A673 (cell line): ENCODE data around the gene TFCP2. TPM values are rescaled to one million over a fixed set of nuclear protein-coding genes. Genes with fewer than 3 reads are reported as not detected.
A peak's percentile ranks its signal among the peaks of the same experiment; 100 is the strongest.

Experiments
- BruUV-seq: library from RNA; stranded (reverse); fragments of 400-500 nt; replicated peaks from 2 replicates; lab custom pipeline; 2021; lab: Mats Ljungman, UMichigan
- CTCF ChIA-PET: fragments of 300-600 bp; sonication (Branson Sonifier 250); formaldehyde crosslinking; loops from one replicate; lab custom pipeline; 2022; ENCODE audit warnings: antibody characterized with exemption; lab: Charles Lee
- POLR2A ChIA-PET: fragments of 300-600 bp; sonication (Branson Sonifier 250); formaldehyde crosslinking; loops from one replicate; lab custom pipeline; 2022; ENCODE audit warnings: antibody characterized with exemption; ENCODE audit not compliant: low non-redundant PET; lab: Charles Lee
- DNase-seq: peaks from one replicate; pipeline ENCODE4 v3.0.0-alpha.2; 2015; ENCODE audit warnings: low spot score
- H3K27ac ChIP-seq: fragments of 200-600 bp; sonication (generic); 2 replicates; pipeline ENCODE4 v1.5.1; 2016; ENCODE audit warnings: mixed run types, low read depth, mild to moderate bottlenecking, mixed read lengths, antibody characterized with exemption, low read length; ENCODE audit not compliant: poor library complexity, severe bottlenecking
- H3K27me3 ChIP-seq: fragments of 200-600 bp; sonication (generic); replicated peaks from 2 replicates; pipeline ENCODE4 v1.6.1; 2017; ENCODE audit warnings: mixed run types, low read depth, mild to moderate bottlenecking, mixed read lengths, antibody characterized with exemption, low read length; ENCODE audit not compliant: insufficient read depth, poor library complexity
- H3K36me3 ChIP-seq: fragments of 200-600 bp; sonication (generic); 2 replicates; pipeline ENCODE4 v1.6.1; 2016; ENCODE audit warnings: mixed run types, mild to moderate bottlenecking, mixed read lengths, antibody characterized with exemption, low read length; ENCODE audit not compliant: insufficient read depth, poor library complexity, severe bottlenecking
- H3K4me1 ChIP-seq: fragments of 200-600 bp; sonication (generic); 2 replicates; pipeline ENCODE4 v1.6.1; 2017; ENCODE audit warnings: mixed run types, mild to moderate bottlenecking, mixed read lengths, antibody characterized with exemption, low read length; ENCODE audit not compliant: insufficient read depth, poor library complexity, severe bottlenecking
- H3K4me3 ChIP-seq: fragments of 200-600 bp; sonication (generic); 2 replicates; pipeline ENCODE4 v1.5.1; 2016; ENCODE audit warnings: low read depth, mixed run types, mild to moderate bottlenecking, mixed read lengths, low read length; ENCODE audit not compliant: poor library complexity, severe bottlenecking
- H3K9me3 ChIP-seq: fragments of 200-600 bp; sonication (generic); 2 replicates; pipeline ENCODE4 v1.6.1; 2016; ENCODE audit warnings: mixed run types, low read depth, mild to moderate bottlenecking, mixed read lengths, antibody characterized with exemption, low read length; ENCODE audit not compliant: poor library complexity, severe bottlenecking
- CTCF ChIP-seq: fragments of 300-800, 200-600 bp; sonication (generic); conservative IDR thresholded peaks from 2 replicates; pipeline ENCODE4 v1.5.1; 2017; ENCODE audit warnings: low read depth, mild to moderate bottlenecking, antibody characterized with exemption, low read length, moderate library complexity, mixed read lengths
- EZH2 ChIP-seq: fragments of 200-600 bp; sonication (generic); IDR thresholded peaks from 2 replicates; pipeline ENCODE4 v1.6.1; 2017; ENCODE audit warnings: borderline replicate concordance, low read depth, mild to moderate bottlenecking, mixed read lengths, antibody characterized with exemption, low read length; ENCODE audit not compliant: poor library complexity, severe bottlenecking
- intact Hi-C: fragments of 100-400 bp; cut with micrococcal nuclease; formaldehyde crosslinking; loops from one replicate; pipeline ENCODE4 v1.10.0; 2022; ENCODE audit not compliant: unreplicated experiment
- total RNA-seq: library from RNA; stranded (reverse); gene quantifications from 2 replicates; pipeline ENCODE4 v1.2.3, GENCODE V29; 2021

Gene TFCP2
- total RNA-seq, 1 experiment from 2014 or later, result 46.1 TPM

- TF ChIP-seq EZH2 (no peak), CTCF (0 out of 2 replicates have a peak, but pooled peaks have one; percentile 27)
- DNase-seq, result peak; percentile 33
- no TSS peak for BruUV-seq
These were observed 44.4 kb upstream of the TFCP2 start for GRCh38 chr12:51217133-51217967.

GRCh38 chr12:51216642-51217041, 43.7 kb upstream of the TFCP2 start:
- CTCF ChIA-PET, result no interaction called here

More at GRCh38 chr12:51217133-51217967, 44.4 kb upstream of the TFCP2 start:
- CTCF ChIA-PET, result interaction anchor here (0.6 to 0.7 kb wide), 7 partner anchors 21 to 923 kb away, joined by 3 to 9 read pairs (median 8); no protein-coding TSS in a partner anchor
- H3K27me3 ChIP-seq, result no peaks in the 10 kb centered on the region
- peaks cover 7% of the 10 kb centered on the region for H3K4me1 ChIP-seq
- POLR2A ChIA-PET, result interaction anchor here (0.6 to 0.7 kb wide), 5 partner anchors 11 to 145 kb away, joined by 4 to 17 read pairs (median 8); no protein-coding TSS in a partner anchor
- no peaks in the 10 kb centered on the region for H3K9me3 ChIP-seq
- intact Hi-C loops, result no loop called here
- H3K36me3 ChIP-seq, result no peaks in the 10 kb centered on the region
- peak overlapping the region; percentile 97 for H3K27ac ChIP-seq
- peak overlapping the region; percentile 86 for H3K4me3 ChIP-seq

GRCh38 chr12:51214895-51215294, 42.0 kb upstream of the TFCP2 start:
- CTCF ChIA-PET, result no interaction called here
- no peak for DNase-seq
- intact Hi-C loops, result no loop called here
- Histone ChIP-seq H3K27ac (no peak overlapping the region), H3K4me1 (peaks cover 7% of the 10 kb centered on the region), H3K27me3 (no peaks in the 10 kb centered on the region), H3K4me3 (no peak overlapping the region), H3K36me3 (no peaks in the 10 kb centered on the region), H3K9me3 (no peaks in the 10 kb centered on the region)
- no peak for TF ChIP-seq EZH2
- TF ChIP-seq CTCF, result no peak
- POLR2A ChIA-PET, result no interaction called here
- no TSS peak for BruUV-seq

More at GRCh38 chr12:51216642-51217041, 43.7 kb upstream of the TFCP2 start:
- no peaks in the 10 kb centered on the region for H3K9me3 ChIP-seq
- H3K4me1 ChIP-seq, result peaks cover 7% of the 10 kb centered on the region
- BruUV-seq, result no TSS peak
- no peak overlapping the region for H3K27ac ChIP-seq
- POLR2A ChIA-PET, result no interaction called here
- no peaks in the 10 kb centered on the region for H3K36me3 ChIP-seq
- no peak for DNase-seq
- no peaks in the 10 kb centered on the region for H3K27me3 ChIP-seq
- intact Hi-C loops, result no loop called here
- no peak for TF ChIP-seq EZH2
- TF ChIP-seq CTCF, result no peak
- H3K4me3 ChIP-seq, result peak overlapping the region; percentile 86
